Testis (tissue), 2 donors: ENCODE measurements around the gene TRMT61A.

ENCODE experiments used
- POLR2A ChIP-seq: fragments of 450-650 bp; IDR thresholded peaks from one replicate; pipeline ENCODE4 v1.6.1; 2017; ENCODE audit warnings: antibody characterized with exemption, mild to moderate bottlenecking, moderate library complexity
- TF ChIP-seq, protein P1 (sequence below), 3 experiments: fragments of 450-650 bp in 2 of 3; fragments of 200-600 bp in 1 of 3; sonication (generic) in 1 of 3; IDR thresholded peaks; one replicate each; pipeline ENCODE4 v1.5.1; 2016 to 2019; ENCODE audit warnings: antibody characterized with exemption in 3 of 3, mild to moderate bottlenecking in 2 of 3, moderate library complexity in 1 of 3

DNA sequence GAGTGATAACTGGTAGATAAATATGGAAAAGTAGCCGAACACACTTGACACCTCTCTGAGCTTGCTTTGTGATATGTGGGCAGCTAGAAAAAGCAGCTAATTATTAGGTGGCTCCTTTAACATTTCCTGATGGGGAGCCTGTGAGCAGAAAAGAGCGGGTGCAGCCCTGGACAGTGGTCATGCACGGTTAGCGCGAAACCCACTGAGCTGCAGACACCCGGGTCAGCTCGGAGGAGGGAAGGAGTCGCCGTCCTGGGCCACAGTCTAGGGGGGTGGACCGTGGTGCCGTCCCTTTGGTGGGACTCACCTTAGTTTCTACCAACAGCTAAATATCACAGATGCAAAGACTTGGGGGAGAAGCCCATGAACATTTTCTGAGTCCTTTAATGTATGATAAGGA is 40.4 kb downstream of the TRMT61A start:
- TF ChIP-seq, protein P1, sequence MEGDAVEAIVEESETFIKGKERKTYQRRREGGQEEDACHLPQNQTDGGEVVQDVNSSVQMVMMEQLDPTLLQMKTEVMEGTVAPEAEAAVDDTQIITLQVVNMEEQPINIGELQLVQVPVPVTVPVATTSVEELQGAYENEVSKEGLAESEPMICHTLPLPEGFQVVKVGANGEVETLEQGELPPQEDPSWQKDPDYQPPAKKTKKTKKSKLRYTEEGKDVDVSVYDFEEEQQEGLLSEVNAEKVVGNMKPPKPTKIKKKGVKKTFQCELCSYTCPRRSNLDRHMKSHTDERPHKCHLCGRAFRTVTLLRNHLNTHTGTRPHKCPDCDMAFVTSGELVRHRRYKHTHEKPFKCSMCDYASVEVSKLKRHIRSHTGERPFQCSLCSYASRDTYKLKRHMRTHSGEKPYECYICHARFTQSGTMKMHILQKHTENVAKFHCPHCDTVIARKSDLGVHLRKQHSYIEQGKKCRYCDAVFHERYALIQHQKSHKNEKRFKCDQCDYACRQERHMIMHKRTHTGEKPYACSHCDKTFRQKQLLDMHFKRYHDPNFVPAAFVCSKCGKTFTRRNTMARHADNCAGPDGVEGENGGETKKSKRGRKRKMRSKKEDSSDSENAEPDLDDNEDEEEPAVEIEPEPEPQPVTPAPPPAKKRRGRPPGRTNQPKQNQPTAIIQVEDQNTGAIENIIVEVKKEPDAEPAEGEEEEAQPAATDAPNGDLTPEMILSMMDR (IDR thresholded peaks at IDR 0.05): no peak
- TF ChIP-seq POLR2A: no peak
